ENCODE measurements around the gene TGFBR1.

Gene TGFBR1

GRCh38 chr9:99129091-99129490, 24.2 kb downstream of the TGFBR1 start:
- H3K27ac ChIP-seq (ENCODE audit: low read depth, low read length): no peak overlapping the region
- no peak for TF ChIP-seq CTCF (IDR thresholded peaks at IDR 0.05; ENCODE audit: insufficient read depth, low read length, poor library complexity, severe bottlenecking)
- no peak for TF ChIP-seq EZH2phosphoT487 (conservative IDR thresholded peaks at IDR 0.05; ENCODE audit: low read length)
- H3K9me2 ChIP-seq (replicated peaks; ENCODE audit: insufficient read depth, low read length): no peaks in the 10 kb centered on the region
- no peaks in the 10 kb centered on the region for H3K27me3 ChIP-seq (ENCODE audit: low read length)
- no peak overlapping the region for H3K4me2 ChIP-seq (ENCODE audit: low read depth, low read length, poor library complexity, severe bottlenecking)
- no peaks in the 10 kb centered on the region for H3K9me3 ChIP-seq (ENCODE audit: insufficient read depth, low read length)
- no peak overlapping the region for H3K4me3 ChIP-seq (ENCODE audit: insufficient read depth, low read length, poor library complexity, severe bottlenecking)
- H3K36me3 ChIP-seq (ENCODE audit: low read length): no peaks in the 10 kb centered on the region
- H4K20me1 ChIP-seq (ENCODE audit: low read depth, low read length): no peaks in the 10 kb centered on the region; the same call in 1 of the 2 replicates
- no peak overlapping the region for H2AFZ ChIP-seq (ENCODE audit: low read depth, low read length, severe bottlenecking)
- no peak overlapping the region for H3K9ac ChIP-seq (ENCODE audit: low read length)
- H3F3A ChIP-seq (ENCODE audit: insufficient read depth): no peaks in the 10 kb centered on the region
- H3K79me2 ChIP-seq (ENCODE audit: insufficient read depth, low read length): no peaks in the 10 kb centered on the region

- H3K9me3 ChIP-seq (ENCODE audit: insufficient read depth, low read length): no peaks in the 10 kb centered on the region
- no peaks in the 10 kb centered on the region for H3K9me2 ChIP-seq (replicated peaks; ENCODE audit: insufficient read depth, low read length)
- no peaks in the 10 kb centered on the region for H3F3A ChIP-seq (ENCODE audit: insufficient read depth)
- H2AFZ ChIP-seq (ENCODE audit: low read depth, low read length, severe bottlenecking): no peak overlapping the region
- H3K27ac ChIP-seq (ENCODE audit: low read depth, low read length): no peak overlapping the region
- H3K27me3 ChIP-seq (ENCODE audit: low read length): no peaks in the 10 kb centered on the region
- no peak overlapping the region for H3K9ac ChIP-seq (ENCODE audit: low read length)
- H3K79me2 ChIP-seq (ENCODE audit: insufficient read depth, low read length): no peaks in the 10 kb centered on the region
- H3K4me2 ChIP-seq (ENCODE audit: low read depth, low read length, poor library complexity, severe bottlenecking): no peak overlapping the region
- H3K36me3 ChIP-seq (ENCODE audit: low read length): no peaks in the 10 kb centered on the region
- TF ChIP-seq EZH2phosphoT487 (conservative IDR thresholded peaks at IDR 0.05; ENCODE audit: low read length) (no peak), CTCF (IDR thresholded peaks at IDR 0.05; ENCODE audit: insufficient read depth, low read length, poor library complexity, severe bottlenecking) (no peak)
- no peaks in the 10 kb centered on the region; the same call in 1 of the 2 replicates for H4K20me1 ChIP-seq (ENCODE audit: low read depth, low read length)
- H3K4me3 ChIP-seq (ENCODE audit: insufficient read depth, low read length, poor library complexity, severe bottlenecking): no peak overlapping the region
These were observed 25.2 kb downstream of the TGFBR1 start for GRCh38 chr9:99130069-99130468.

- Histone ChIP-seq H3K9ac (ENCODE audit: low read length) (no peak overlapping the region), H3F3A (ENCODE audit: insufficient read depth) (no peaks in the 10 kb centered on the region), H3K27ac (ENCODE audit: low read depth, low read length) (no peak overlapping the region), H2AFZ (ENCODE audit: low read depth, low read length, severe bottlenecking) (no peak overlapping the region), H3K9me3 (ENCODE audit: insufficient read depth, low read length) (no peaks in the 10 kb centered on the region), H3K4me3 (ENCODE audit: insufficient read depth, low read length, poor library complexity, severe bottlenecking) (no peak overlapping the region), H3K27me3 (ENCODE audit: low read length) (no peaks in the 10 kb centered on the region), H3K4me2 (ENCODE audit: low read depth, low read length, poor library complexity, severe bottlenecking) (no peak overlapping the region), H3K9me2 (replicated peaks; ENCODE audit: insufficient read depth, low read length) (no peaks in the 10 kb centered on the region), H4K20me1 (ENCODE audit: low read depth, low read length) (no peaks in the 10 kb centered on the region), H3K36me3 (ENCODE audit: low read length) (no peaks in the 10 kb centered on the region), H3K79me2 (ENCODE audit: insufficient read depth, low read length) (no peaks in the 10 kb centered on the region)
- TF ChIP-seq EZH2phosphoT487 (conservative IDR thresholded peaks at IDR 0.05; ENCODE audit: low read length) (no peak), CTCF (IDR thresholded peaks at IDR 0.05; ENCODE audit: insufficient read depth, low read length, poor library complexity, severe bottlenecking) (no peak)
These were observed 28.2 kb downstream of the TGFBR1 start for GRCh38 chr9:99133145-99133544.

Measured in SU-DHL-6 (cell line).